CD4-positive, alpha-beta memory T cell (primary cell): ENCODE measurements around the gene ABHD6. TPM values are rescaled to one million over a fixed set of nuclear protein-coding genes. Genes with fewer than 3 reads are reported as not detected.

Experiments
- CTCF ChIA-PET: fragments of 350-600 bp; sonication (Branson Sonifier 250); formaldehyde crosslinking; loops from one replicate; lab custom pipeline; 2021; ENCODE audit warnings: inconsistent platforms; ENCODE audit not compliant: partially characterized antibody; lab: Charles Lee
- POLR2A ChIA-PET: fragments of 350-600 bp; sonication (Branson Sonifier 250); formaldehyde crosslinking; loops from one replicate; lab custom pipeline; 2021; ENCODE audit not compliant: partially characterized antibody; lab: Charles Lee
- DNase-seq, 5 donors: peaks; one replicate each; pipeline versions ENCODE4 v3.0.0 to v3.0.0-alpha.2; 2020 to 2022; ENCODE audit warnings: mixed read lengths in 1 of 5
- H3K27ac ChIP-seq: one replicate; pipeline ENCODE4 v1.7.0; 2013; ENCODE audit warnings: low read depth, low read length
- H3K27me3 ChIP-seq: 2 replicates; pipeline ENCODE4 v1.7.0; 2013; ENCODE audit warnings: mild to moderate bottlenecking, low read length, moderate library complexity; ENCODE audit not compliant: insufficient read depth
- H3K36me3 ChIP-seq: 2 replicates; pipeline ENCODE4 v1.7.0; 2013; ENCODE audit warnings: mild to moderate bottlenecking, low read length, moderate library complexity; ENCODE audit not compliant: insufficient read depth
- H3K4me1 ChIP-seq: 2 replicates; pipeline ENCODE4 v1.7.0; 2013; ENCODE audit warnings: mild to moderate bottlenecking, low read length, moderate library complexity; ENCODE audit not compliant: insufficient read depth
- H3K4me3 ChIP-seq, 2 donors: one replicate each; pipeline ENCODE4 v1.7.0; 2013; ENCODE audit warnings: low read length in 2 of 2, mild to moderate bottlenecking in 1 of 2
- H3K9me3 ChIP-seq, 2 donors: one replicate each; pipeline ENCODE4 v1.7.0; 2013; ENCODE audit warnings: low read length in 2 of 2, control low read depth in 1 of 2; ENCODE audit not compliant: control insufficient read depth in 1 of 2
- H3K27ac Mint-ChIP-seq, 7 donors: one replicate each; pipeline ENCODE4 v1.8.0; 2020 to 2021; ENCODE audit warnings: mixed read lengths in 7 of 7, mild to moderate bottlenecking in 6 of 7, inconsistent platforms in 3 of 7, moderate library complexity in 3 of 7
- H3K27me3 Mint-ChIP-seq, 2 donors: one replicate each; pipeline ENCODE4 v1.8.0; 2020 to 2021; ENCODE audit warnings: mixed read lengths in 2 of 2
- H3K36me3 Mint-ChIP-seq, 2 donors: one replicate each; pipeline ENCODE4 v1.8.0; 2020 to 2021; ENCODE audit warnings: mixed read lengths in 2 of 2, inconsistent platforms in 1 of 2, mild to moderate bottlenecking in 1 of 2
- H3K4me1 Mint-ChIP-seq, 4 donors: one replicate each; pipeline ENCODE4 v1.8.0; 2020 to 2021; ENCODE audit warnings: mixed read lengths in 4 of 4, mild to moderate bottlenecking in 1 of 4
- H3K4me3 Mint-ChIP-seq, 8 donors: one replicate each; pipeline ENCODE4 v1.8.0; 2020 to 2021; ENCODE audit warnings: mixed read lengths in 8 of 8, mild to moderate bottlenecking in 7 of 8, moderate library complexity in 6 of 8, inconsistent platforms in 3 of 8
- H3K9me3 Mint-ChIP-seq, 8 donors: one replicate each; pipeline ENCODE4 v1.8.0; 2020 to 2021; ENCODE audit warnings: mixed read lengths in 8 of 8, mild to moderate bottlenecking in 5 of 8, inconsistent platforms in 3 of 8, moderate library complexity in 1 of 8
- intact Hi-C: fragments of 100-400 bp; cut with micrococcal nuclease; formaldehyde crosslinking; loops from one replicate; pipeline ENCODE4 v1.15.1; 2023
- polyA plus RNA-seq, 2 donors: library from polyadenylated mRNA; unstranded; fragments of 300-500 nt; fragmentation: Illumina TruSeq; gene quantifications; one replicate each; pipeline ENCODE4 v1.2.3, GENCODE V29; 2021
- total RNA-seq, 2 experiments: library from RNA; stranded (reverse); gene quantifications; one replicate each; pipeline ENCODE4 v1.2.3, GENCODE V29; 2021

ABHD6 gene
- total and polyA plus RNA-seq, 4 experiments from 2014 or later = 4.7 to 8.2 (median 6.2) TPM

DNA sequence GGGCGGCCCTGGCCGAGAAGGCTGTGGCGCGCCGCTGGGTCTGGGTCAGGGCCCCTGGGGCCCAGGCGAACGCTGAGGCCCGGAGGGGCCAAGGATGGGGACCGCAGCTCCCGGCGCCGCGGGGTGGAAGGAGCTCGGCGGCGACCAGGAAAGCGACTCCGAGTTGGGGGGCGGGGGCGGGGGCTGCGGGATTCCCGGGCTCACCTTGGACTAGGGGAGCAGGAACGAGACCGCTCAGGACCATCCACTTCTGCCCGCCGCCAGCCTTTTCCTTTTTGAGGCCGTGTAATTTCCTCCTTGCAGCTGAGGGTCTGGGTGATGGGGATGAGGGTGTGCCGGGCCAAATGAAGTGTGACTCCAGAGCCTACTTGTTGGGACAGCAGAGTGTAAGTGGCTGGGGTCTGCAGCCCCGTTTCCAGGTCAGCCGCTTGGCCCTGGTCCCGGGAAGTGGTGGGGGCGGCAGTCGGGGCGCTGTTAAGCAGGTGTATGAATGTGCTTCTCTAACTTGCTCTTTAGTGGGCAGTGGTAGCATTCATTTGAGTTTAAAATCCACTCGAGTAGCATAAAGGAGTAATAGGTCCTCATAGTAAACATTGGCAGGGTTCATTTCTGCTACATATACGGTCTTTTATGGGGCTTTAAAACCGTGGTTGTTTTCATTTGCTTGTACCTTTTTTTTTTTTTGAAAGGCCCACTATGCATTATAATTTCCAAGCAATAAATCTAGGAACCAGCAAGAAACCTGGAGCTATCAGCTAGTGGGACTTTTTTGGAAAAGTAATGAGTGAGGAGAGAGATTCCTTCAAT lies 95.8 kb downstream of the ABHD6 start:
- Histone ChIP-seq H3K36me3 (no peaks in the 10 kb centered on the region), H3K27ac (peak overlapping the region; percentile 56), H3K9me3 (no peaks in the 10 kb centered on the region), H3K4me3 (peak overlapping the region; percentile 29 to 46), H3K27me3 (no peaks in the 10 kb centered on the region), H3K4me1 (peaks cover 30% of the 10 kb centered on the region)
- CTCF ChIA-PET = interaction anchor here (1.0 to 6.2 kb wide), 8 partner anchors 12 to 162 kb away, joined by 3 to 50 read pairs (median 5); partner anchors contain the start of genes HTD2, KCTD6 and RPP14
- POLR2A ChIA-PET = interaction anchor here (2.5 to 3.6 kb wide), 3 partner anchors 27 to 159 kb away, joined by 9 to 33 read pairs (median 18); partner anchors contain the start of genes HTD2, KCTD6, PDHB and RPP14
- Mint-ChIP-seq H3K4me3 (peak overlapping the region; percentile 96 to 100 (median 100)), H3K36me3 (peaks cover 5 to 6% of the 10 kb centered on the region in 2 donors), H3K4me1 (peaks cover 23 to 48% (median 33%) of the 10 kb centered on the region in 4 donors), H3K27ac (peak overlapping the region; percentile 85 to 98 (median 95)), H3K27me3 (no peaks in the 10 kb centered on the region), H3K9me3 (no peaks in the 10 kb centered on the region)
- intact Hi-C loops = loop anchor here (1.0 to 5.0 kb wide), 3 partner anchors 81 to 100 kb away; partner anchors contain the start of genes ABHD6 and PDHB
- DNase-seq = peak in 3 of 5 donors; percentile 6 to 20 (median 16)

DNA sequence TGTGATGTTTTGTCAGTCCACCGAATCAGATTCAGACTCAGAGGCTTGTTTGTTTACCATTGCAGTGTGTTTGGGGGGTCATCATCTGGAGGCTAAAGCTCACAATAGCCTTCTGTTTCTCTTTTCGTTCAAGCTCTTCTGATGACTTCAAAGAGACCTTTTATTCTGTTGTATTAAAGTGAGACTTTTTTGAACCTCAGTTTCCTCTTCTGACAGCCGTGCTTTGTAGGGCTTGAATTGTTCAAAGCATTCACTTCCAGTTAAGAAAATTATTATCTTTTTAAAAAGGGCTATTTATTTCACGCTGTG lies 96.4 kb downstream of the ABHD6 start:
- no peaks in the 10 kb centered on the region for H3K9me3 Mint-ChIP-seq
- H3K36me3 ChIP-seq = no peaks in the 10 kb centered on the region
- no peaks in the 10 kb centered on the region for H3K27me3 Mint-ChIP-seq
- intact Hi-C loops = loop anchor here (5.0 kb wide), 1 partner anchor 97 kb away; the partner anchor contains the start of gene ABHD6
- H3K4me3 ChIP-seq = peak overlapping the region in 1 of 2 donors; percentile 29
- CTCF ChIA-PET = interaction anchor here (1.0 to 6.2 kb wide), 7 partner anchors 13 to 162 kb away, joined by 3 to 50 read pairs (median 5); partner anchors contain the start of genes HTD2, KCTD6 and RPP14
- peaks cover 24 to 47% (median 35%) of the 10 kb centered on the region in 4 donors for H3K4me1 Mint-ChIP-seq
- H3K4me3 Mint-ChIP-seq = peak overlapping the region; percentile 96 to 100 (median 100)
- H3K4me1 ChIP-seq = peaks cover 30% of the 10 kb centered on the region
- H3K36me3 Mint-ChIP-seq = peaks cover 7 to 9% of the 10 kb centered on the region in 2 donors
- H3K9me3 ChIP-seq = no peaks in the 10 kb centered on the region
- peak overlapping the region in 5 of 7 donors; percentile 92 to 97 (median 95) for H3K27ac Mint-ChIP-seq
- H3K27ac ChIP-seq = no peak overlapping the region
- DNase-seq = no peak
- no peaks in the 10 kb centered on the region for H3K27me3 ChIP-seq
- POLR2A ChIA-PET = interaction anchor here (2.5 to 3.6 kb wide), 3 partner anchors 27 to 159 kb away, joined by 9 to 33 read pairs (median 18); partner anchors contain the start of genes HTD2, KCTD6, PDHB and RPP14

- H3K9me3 Mint-ChIP-seq = no peaks in the 10 kb centered on the region
- POLR2A ChIA-PET = interaction anchor here (2.5 to 3.6 kb wide), 3 partner anchors 28 to 158 kb away, joined by 9 to 33 read pairs (median 18); partner anchors contain the start of genes HTD2, KCTD6, PDHB and RPP14
- peaks cover 24 to 49% (median 35%) of the 10 kb centered on the region in 4 donors for H3K4me1 Mint-ChIP-seq
- H3K27ac ChIP-seq = no peak overlapping the region
- no peak overlapping the region for H3K4me3 ChIP-seq
- CTCF ChIA-PET = interaction anchor here (1.0 to 6.2 kb wide), 8 partner anchors 13 to 161 kb away, joined by 3 to 50 read pairs (median 7); partner anchors contain the start of genes HTD2, KCTD6 and RPP14
- intact Hi-C loops = loop anchor here (5.0 kb wide), 1 partner anchor 97 kb away; the partner anchor contains the start of gene ABHD6
- peak overlapping the region in 2 of 7 donors; percentile 72 to 92 for H3K27ac Mint-ChIP-seq
- no peak for DNase-seq
- peak overlapping the region; percentile 39 to 100 (median 99) for H3K4me3 Mint-ChIP-seq
- H3K9me3 ChIP-seq = no peaks in the 10 kb centered on the region
- peaks cover 8 to 9% of the 10 kb centered on the region in 2 donors for H3K36me3 Mint-ChIP-seq
- H3K27me3 Mint-ChIP-seq = no peaks in the 10 kb centered on the region
- H3K36me3 ChIP-seq = no peaks in the 10 kb centered on the region
- no peaks in the 10 kb centered on the region for H3K27me3 ChIP-seq
- H3K4me1 ChIP-seq = peaks cover 30% of the 10 kb centered on the region
These were observed 96.9 kb downstream of the ABHD6 start for GRCh38 chr3:58334506-58334884.

GRCh38 chr3:58335652-58335947 lies 98.0 kb downstream of the ABHD6 start:
- no peaks in the 10 kb centered on the region for H3K9me3 Mint-ChIP-seq
- no peaks in the 10 kb centered on the region for H3K9me3 ChIP-seq
- H3K4me3 ChIP-seq = no peak overlapping the region
- H3K27me3 Mint-ChIP-seq = no peaks in the 10 kb centered on the region
- peaks cover 30% of the 10 kb centered on the region for H3K4me1 ChIP-seq
- H3K4me1 Mint-ChIP-seq = peaks cover 24 to 49% (median 34%) of the 10 kb centered on the region in 4 donors
- ChIA-PET CTCF (interaction anchor here (1.0 to 6.2 kb wide), 8 partner anchors 9 to 196 kb away, joined by 3 to 47 read pairs (median 6); partner anchors contain the start of genes HTD2, KCTD6 and RPP14), POLR2A (interaction anchor here (1.5 to 1.6 kb wide), 2 partner anchors 14 to 30 kb away, joined by 4 read pairs; partner anchors contain the start of genes HTD2 and RPP14)
- no peak for DNase-seq
- H3K27ac ChIP-seq = no peak overlapping the region
- peak overlapping the region in 2 of 7 donors; percentile 62 to 74 for H3K27ac Mint-ChIP-seq
- intact Hi-C loops = no loop called here
- H3K36me3 Mint-ChIP-seq = peaks cover 9 to 10% of the 10 kb centered on the region in 2 donors
- peak overlapping the region in 5 of 8 donors; percentile 1 to 100 (median 57) for H3K4me3 Mint-ChIP-seq
- no peaks in the 10 kb centered on the region for H3K27me3 ChIP-seq
- no peaks in the 10 kb centered on the region for H3K36me3 ChIP-seq

DNA sequence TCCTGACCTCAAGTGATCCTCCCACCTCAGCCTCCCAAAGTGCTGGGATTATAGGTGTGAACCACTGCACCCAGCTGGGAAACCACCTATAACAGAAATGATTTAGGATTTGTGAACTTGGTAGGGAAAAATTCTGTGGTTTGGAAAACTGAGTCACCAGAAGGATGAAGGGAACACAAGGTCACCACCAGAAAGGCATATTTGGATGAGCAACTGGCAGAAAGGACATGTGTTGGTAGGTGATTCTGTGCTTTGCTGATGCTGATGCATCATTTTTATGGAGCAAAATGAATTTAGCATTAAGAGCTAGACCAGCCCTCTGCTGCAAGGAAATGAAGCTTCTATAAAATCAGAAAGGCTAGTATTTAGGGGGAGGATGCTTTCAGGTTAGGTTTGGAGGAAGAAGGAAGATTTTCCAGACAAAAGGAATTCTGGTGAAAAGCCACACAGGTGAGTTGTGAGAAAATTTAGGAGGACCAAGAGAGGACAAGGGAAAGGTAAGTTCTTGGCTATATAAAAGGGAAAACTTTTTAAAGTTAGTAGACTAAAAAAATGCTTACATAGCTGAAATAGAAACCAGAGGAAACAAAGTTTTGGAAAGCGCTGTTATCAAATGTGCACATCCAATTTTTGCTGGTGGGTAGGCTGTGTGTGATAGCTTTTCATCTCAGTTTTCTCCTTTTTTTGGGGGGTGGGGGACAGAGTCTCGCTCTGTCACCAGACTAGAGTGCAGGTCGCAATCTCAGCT lies 98.7 kb downstream of the ABHD6 start:
- Histone ChIP-seq H3K27ac (no peak overlapping the region), H3K4me1 (peaks cover 30% of the 10 kb centered on the region), H3K4me3 (no peak overlapping the region), H3K36me3 (no peaks in the 10 kb centered on the region), H3K9me3 (no peaks in the 10 kb centered on the region), H3K27me3 (no peaks in the 10 kb centered on the region)
- no peaks in the 10 kb centered on the region for H3K27me3 Mint-ChIP-seq
- intact Hi-C loops = no loop called here
- H3K27ac Mint-ChIP-seq = peak overlapping the region in 2 of 7 donors; percentile 19 to 42
- ChIA-PET POLR2A (interaction anchor here (1.5 to 1.6 kb wide), 2 partner anchors 13 to 30 kb away, joined by 4 read pairs; partner anchors contain the start of genes HTD2 and RPP14), CTCF (interaction anchor here (0.8 to 6.2 kb wide), 8 partner anchors 10 to 196 kb away, joined by 3 to 47 read pairs (median 6); partner anchors contain the start of genes HTD2, KCTD6 and RPP14)
- DNase-seq = no peak
- H3K9me3 Mint-ChIP-seq = no peaks in the 10 kb centered on the region
- H3K4me3 Mint-ChIP-seq = no peak overlapping the region
- peaks cover 14 to 15% of the 10 kb centered on the region in 2 donors for H3K36me3 Mint-ChIP-seq
- H3K4me1 Mint-ChIP-seq = peaks cover 23 to 49% (median 32%) of the 10 kb centered on the region in 4 donors

DNA sequence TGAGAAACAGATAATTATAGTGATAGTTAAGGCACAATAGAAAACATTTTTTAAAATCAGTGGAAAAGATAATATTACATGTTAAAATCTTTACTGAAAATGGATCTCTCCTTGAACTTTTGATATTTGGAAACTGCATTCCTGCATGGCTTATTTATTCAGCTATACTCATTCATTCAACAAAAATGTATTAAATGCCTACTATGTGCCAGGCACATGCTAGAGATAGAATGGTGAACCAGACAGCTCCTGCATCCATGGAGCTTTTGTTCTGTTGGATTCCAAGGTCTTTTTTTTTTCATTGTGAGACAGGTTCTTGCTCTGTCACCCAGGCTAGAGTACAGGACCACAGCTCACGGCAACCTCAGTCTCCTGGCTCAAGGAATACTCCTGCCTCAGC lies 99.6 kb downstream of the ABHD6 start:
- H3K4me1 Mint-ChIP-seq = peaks cover 22 to 43% (median 28%) of the 10 kb centered on the region in 4 donors
- POLR2A ChIA-PET = no interaction called here

More for the DNA sequence above, 99.6 kb downstream of the ABHD6 start:
- no peak overlapping the region for H3K27ac ChIP-seq
- no peaks in the 10 kb centered on the region for H3K36me3 ChIP-seq
- no peaks in the 10 kb centered on the region for H3K27me3 ChIP-seq
- Mint-ChIP-seq H3K27me3 (no peaks in the 10 kb centered on the region), H3K27ac (no peak overlapping the region), H3K36me3 (peaks cover 15 to 17% of the 10 kb centered on the region in 2 donors), H3K9me3 (no peaks in the 10 kb centered on the region), H3K4me3 (no peak overlapping the region)
- intact Hi-C loops = no loop called here
- CTCF ChIA-PET = interaction anchor here (0.7 to 6.2 kb wide), 6 partner anchors 15 to 195 kb away, joined by 3 to 47 read pairs (median 6); partner anchors contain the start of genes HTD2, KCTD6 and RPP14
- no peak overlapping the region for H3K4me3 ChIP-seq
- DNase-seq = no peak
- no peaks in the 10 kb centered on the region for H3K9me3 ChIP-seq
- peaks cover 26% of the 10 kb centered on the region for H3K4me1 ChIP-seq
